C4-2B (cell line): ENCODE results near the gene RPUSD1.

Experiments used
- H3K27ac ChIP-seq: fragments of 450-650 bp; 2 replicates; pipeline ENCODE4 v1.5.1; 2017
- CTCF ChIP-seq: fragments of 450-650 bp; conservative IDR thresholded peaks from 2 replicates; pipeline ENCODE4 v1.5.1; 2017; ENCODE audit warnings: mild to moderate bottlenecking
- ZFX ChIP-seq: fragments of 450-650 bp; IDR thresholded peaks from 2 replicates; pipeline ENCODE4 v1.6.1; 2017

RPUSD1 gene

GRCh38 chr16:830871-831570, 42.8 kb upstream of the RPUSD1 start:
- no peak overlapping the region for H3K27ac ChIP-seq
- no peak for TF ChIP-seq ZFX
- TF ChIP-seq CTCF, result no peak

GRCh38 chr16:830107-830870, 42.1 kb upstream of the RPUSD1 start:
- H3K27ac ChIP-seq, result no peak overlapping the region
- TF ChIP-seq ZFX (no peak), CTCF (no peak)

GRCh38 chr16:828891-829290, 40.7 kb upstream of the RPUSD1 start:
- H3K27ac ChIP-seq, result no peak overlapping the region
- TF ChIP-seq ZFX, result no peak
- TF ChIP-seq CTCF, result no peak

DNA sequence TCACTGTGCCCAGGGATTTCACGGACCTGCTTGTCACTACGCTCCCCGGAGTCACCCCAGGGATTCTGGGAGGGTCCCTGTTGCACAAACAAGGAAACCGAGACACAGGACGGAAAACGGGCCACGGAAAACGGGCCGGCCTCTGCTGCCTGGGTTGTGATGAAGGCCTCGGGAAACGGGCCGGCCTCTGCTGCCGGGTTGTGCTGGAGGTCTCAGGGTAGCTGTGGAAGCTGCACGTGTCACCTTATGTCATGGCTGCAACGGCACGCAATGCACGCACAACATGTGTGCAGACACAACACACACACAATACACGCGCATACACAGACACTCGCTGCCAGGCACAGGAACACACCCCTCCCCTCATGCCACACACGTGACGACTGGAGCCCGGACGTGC, 39.3 kb upstream of the RPUSD1 start:
- H3K27ac ChIP-seq, result no peak overlapping the region
- no peak for TF ChIP-seq CTCF
- no peak for TF ChIP-seq ZFX

DNA sequence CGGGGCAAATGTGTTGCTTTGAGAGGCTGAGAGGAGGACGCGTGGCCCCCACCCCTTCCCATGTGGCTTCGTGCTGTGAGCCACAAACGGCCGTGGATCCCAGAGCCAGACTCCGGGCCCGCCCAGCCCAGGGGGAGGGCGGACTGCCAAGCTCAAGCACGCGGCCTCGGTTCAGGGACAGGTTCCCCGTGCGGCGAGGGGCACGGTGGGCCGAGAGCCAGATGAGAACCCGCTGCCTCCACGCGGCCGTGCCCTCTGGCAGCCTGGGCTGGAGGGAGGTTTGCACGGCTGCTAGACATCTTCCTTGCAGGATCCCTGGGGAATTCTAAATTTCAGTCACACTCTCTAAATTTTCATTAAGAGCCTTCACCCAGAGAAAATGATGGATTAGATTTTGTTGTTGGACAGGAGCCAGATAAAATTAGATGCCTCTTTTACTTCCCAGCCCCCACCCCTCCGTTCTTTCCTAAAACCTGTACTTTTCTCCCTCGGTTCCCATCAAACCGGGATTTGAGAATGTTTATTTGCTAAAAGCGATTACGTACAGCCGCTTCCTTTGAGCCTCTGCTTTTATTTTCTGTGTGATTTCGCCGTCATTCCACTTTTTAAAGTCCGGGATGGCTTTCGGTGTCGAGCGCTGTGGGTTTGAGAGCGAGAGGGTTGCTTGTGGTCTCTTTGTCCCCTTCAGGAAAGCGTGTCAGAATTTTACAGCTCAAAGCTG, 37.3 kb upstream of the RPUSD1 start:
- TF ChIP-seq ZFX (no peak), CTCF (no peak)
- no peak overlapping the region for H3K27ac ChIP-seq

GRCh38 chr16:824601-825000, 36.4 kb upstream of the RPUSD1 start:
- TF ChIP-seq CTCF, result no peak
- TF ChIP-seq ZFX, result no peak
- H3K27ac ChIP-seq, result no peak overlapping the region

DNA sequence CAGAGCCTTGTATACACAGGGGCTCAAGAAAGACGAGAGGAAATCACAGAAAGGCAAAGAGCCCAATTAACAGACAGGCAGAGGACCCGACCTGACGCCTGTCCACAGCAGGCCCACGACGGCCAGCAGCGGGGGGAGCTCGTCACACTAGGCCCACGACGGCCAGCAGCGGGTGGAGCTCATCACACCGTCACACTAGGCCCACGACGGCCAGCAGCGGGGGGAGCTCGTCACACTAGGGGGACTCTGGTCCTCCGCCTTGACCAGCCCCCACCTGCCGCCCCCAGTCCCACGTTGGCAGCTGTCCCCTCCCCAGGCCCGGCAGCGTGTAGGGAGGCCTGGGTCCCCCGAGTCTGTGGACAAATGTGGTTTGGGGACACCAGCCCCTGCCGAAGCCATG, 36.0 kb upstream of the RPUSD1 start:
- H3K27ac ChIP-seq, result no peak overlapping the region
- no peak for TF ChIP-seq ZFX
- no peak for TF ChIP-seq CTCF
